ENCODE data around the gene OR2A2. TPM values are rescaled to one million over a fixed set of nuclear protein-coding genes. Genes with fewer than 3 reads are reported as not detected.

Gene OR2A2
- polyA plus RNA-seq, 1 of the 3 experiments (the other 2 are of a cell fraction), result not detected

GRCh38 chr7:144069953-144070352 lies 39.4 kb upstream of the OR2A2 start:
- no peak overlapping the region for H3K27ac ChIP-seq (ENCODE audit: low read depth in 2 of 2, low read length in 1 of 2)
- H3K36me3 ChIP-seq (replicated peaks in 1 of 2; ENCODE audit: control insufficient read depth in 1 of 2, insufficient read depth in 2 of 2, low read length in 1 of 2), result no peaks in the 10 kb centered on the region
- TF ChIP-seq IRF3 (IDR thresholded peaks at IDR 0.05; ENCODE audit: low read depth, low read length) (no peak), EZH2phosphoT487 (IDR thresholded peaks at IDR 0.05; ENCODE audit: borderline replicate concordance, low read depth) (no peak), POLR2AphosphoS5 (IDR thresholded peaks at IDR 0.05; ENCODE audit: low read depth, low read length) (no peak), NRF1 (IDR thresholded peaks at IDR 0.05; ENCODE audit: low read depth, low read length) (no peak), USF2 (IDR thresholded peaks at IDR 0.05; ENCODE audit: borderline replicate concordance, low read depth, low read length) (no peak), FOSL2 (IDR thresholded peaks at IDR 0.05; ENCODE audit: borderline replicate concordance, low read depth) (no peak), EP300 (IDR thresholded peaks at IDR 0.05; ENCODE audit: borderline replicate concordance in 1 of 2, low read depth in 1 of 2, low read length in 1 of 2) (no peak), SIN3A (IDR thresholded peaks at IDR 0.05; ENCODE audit: borderline replicate concordance, low read depth, low read length) (no peak), NFIC (IDR thresholded peaks at IDR 0.05; ENCODE audit: borderline replicate concordance) (no peak), RCOR1 (IDR thresholded peaks at IDR 0.05; ENCODE audit: low read length) (no peak), MAX (IDR thresholded peaks at IDR 0.05; ENCODE audit: low read depth) (no peak), JUND (IDR thresholded peaks at IDR 0.05) (no peak)
- no peak overlapping the region for H3K4me2 ChIP-seq
- H3K27me3 ChIP-seq (ENCODE audit: insufficient read depth), result peaks cover 14% of the 10 kb centered on the region; the same call in 1 of the 2 replicates
- H4K20me1 ChIP-seq (ENCODE audit: insufficient read depth), result no peaks in the 10 kb centered on the region
- ChIA-PET CTCF (no interaction called here), POLR2A (no interaction called here)
- WGBS (ENCODE audit: low lambda C conversion rate), result 8% methylated on average over 2 of the region's 2 CpGs
- H3K4me1 ChIP-seq (ENCODE audit: control insufficient read depth in 1 of 2, insufficient read depth in 2 of 2, low read depth in 1 of 2, low read length in 1 of 2), result no peaks in the 10 kb centered on the region
- H3K9me2 ChIP-seq, result no peaks in the 10 kb centered on the region
- no peak for DNase-seq
- no peaks in the 10 kb centered on the region for H3K9me3 ChIP-seq
- H2AFZ ChIP-seq (ENCODE audit: low read depth), result no peak overlapping the region
- no peaks in the 10 kb centered on the region for H3K79me2 ChIP-seq (ENCODE audit: insufficient read depth)
- no peak overlapping the region for H3K9ac ChIP-seq
- H3F3A ChIP-seq (replicated peaks; ENCODE audit: insufficient read depth), result no peaks in the 10 kb centered on the region
- no peak overlapping the region for H3K4me3 ChIP-seq (ENCODE audit: low read depth in 2 of 2, low read length in 1 of 2)

GRCh38 chr7:144074374-144074773 lies 35.0 kb upstream of the OR2A2 start:
- Histone ChIP-seq H3K36me3 (replicated peaks in 1 of 2; ENCODE audit: control insufficient read depth in 1 of 2, insufficient read depth in 2 of 2, low read length in 1 of 2) (no peaks in the 10 kb centered on the region), H3K79me2 (ENCODE audit: insufficient read depth) (no peaks in the 10 kb centered on the region), H3K27ac (ENCODE audit: low read depth in 2 of 2, low read length in 1 of 2) (no peak overlapping the region), H3K9ac (no peak overlapping the region), H3K4me1 (ENCODE audit: control insufficient read depth in 1 of 2, insufficient read depth in 2 of 2, low read depth in 1 of 2, low read length in 1 of 2) (no peaks in the 10 kb centered on the region), H3F3A (replicated peaks; ENCODE audit: insufficient read depth) (no peaks in the 10 kb centered on the region), H2AFZ (ENCODE audit: low read depth) (no peak overlapping the region), H4K20me1 (ENCODE audit: insufficient read depth) (no peaks in the 10 kb centered on the region), H3K9me2 (no peaks in the 10 kb centered on the region), H3K9me3 (no peaks in the 10 kb centered on the region), H3K4me2 (no peak overlapping the region), H3K4me3 (ENCODE audit: low read depth in 2 of 2, low read length in 1 of 2) (no peak overlapping the region), H3K27me3 (ENCODE audit: insufficient read depth) (peaks cover 6% of the 10 kb centered on the region; the same call in 1 of the 2 replicates)
- TF ChIP-seq, protein P1, sequence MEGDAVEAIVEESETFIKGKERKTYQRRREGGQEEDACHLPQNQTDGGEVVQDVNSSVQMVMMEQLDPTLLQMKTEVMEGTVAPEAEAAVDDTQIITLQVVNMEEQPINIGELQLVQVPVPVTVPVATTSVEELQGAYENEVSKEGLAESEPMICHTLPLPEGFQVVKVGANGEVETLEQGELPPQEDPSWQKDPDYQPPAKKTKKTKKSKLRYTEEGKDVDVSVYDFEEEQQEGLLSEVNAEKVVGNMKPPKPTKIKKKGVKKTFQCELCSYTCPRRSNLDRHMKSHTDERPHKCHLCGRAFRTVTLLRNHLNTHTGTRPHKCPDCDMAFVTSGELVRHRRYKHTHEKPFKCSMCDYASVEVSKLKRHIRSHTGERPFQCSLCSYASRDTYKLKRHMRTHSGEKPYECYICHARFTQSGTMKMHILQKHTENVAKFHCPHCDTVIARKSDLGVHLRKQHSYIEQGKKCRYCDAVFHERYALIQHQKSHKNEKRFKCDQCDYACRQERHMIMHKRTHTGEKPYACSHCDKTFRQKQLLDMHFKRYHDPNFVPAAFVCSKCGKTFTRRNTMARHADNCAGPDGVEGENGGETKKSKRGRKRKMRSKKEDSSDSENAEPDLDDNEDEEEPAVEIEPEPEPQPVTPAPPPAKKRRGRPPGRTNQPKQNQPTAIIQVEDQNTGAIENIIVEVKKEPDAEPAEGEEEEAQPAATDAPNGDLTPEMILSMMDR (IDR thresholded peaks at IDR 0.05), result peak; percentile 30; the same call in 1 of the 2 replicates
- TF ChIP-seq NRF1 (IDR thresholded peaks at IDR 0.05; ENCODE audit: low read depth, low read length), result no peak
- no peak for DNase-seq
- WGBS (ENCODE audit: low lambda C conversion rate), result 17% methylated on average over 8 of the region's 8 CpGs
- ChIA-PET CTCF (no interaction called here), POLR2A (no interaction called here)
